GM12892 (cell line): ENCODE data around the gene LCK.

ENCODE experiments used
- POLR2A ChIP-seq: IDR thresholded peaks from 2 replicates; pipeline ENCODE4 v1.6.1; 2011; ENCODE audit warnings: low read depth, low read length, control low read depth
- POLR2AphosphoS5 ChIP-seq: IDR thresholded peaks from 2 replicates; pipeline ENCODE4 v1.6.1; 2011; ENCODE audit warnings: low read depth, low read length, control low read depth
- TAF1 ChIP-seq: IDR thresholded peaks from 2 replicates; pipeline ENCODE4 v1.6.1; 2011; ENCODE audit warnings: low read depth, mild to moderate bottlenecking, control low read depth, low read length, borderline replicate concordance

DNA sequence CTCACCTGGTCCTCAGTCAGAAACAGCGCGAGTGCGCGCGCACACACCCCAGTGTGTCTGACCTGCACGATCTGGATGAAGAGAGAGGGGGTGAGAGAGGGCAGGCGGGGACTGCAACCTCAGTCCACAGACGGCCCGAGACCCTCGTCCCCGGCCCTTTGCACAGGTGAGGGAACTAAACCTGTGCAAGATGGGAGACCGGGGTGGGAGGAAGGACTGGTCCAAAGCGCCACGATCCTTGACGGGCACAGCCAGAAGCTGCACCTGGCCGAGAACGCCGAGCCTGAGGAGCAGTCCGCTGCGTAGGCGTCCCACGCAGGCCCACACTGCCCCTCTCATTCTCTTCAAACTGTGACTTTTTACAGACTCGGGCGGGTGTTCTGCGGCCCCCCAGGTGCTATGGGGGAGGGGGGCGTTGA lies 46.1 kb upstream of the LCK start:
- no peak for TF ChIP-seq TAF1
- TF ChIP-seq POLR2AphosphoS5: no peak
- no peak for TF ChIP-seq POLR2A
